DND-41 (cell line): ENCODE results near the gene TM9SF2.
A peak's percentile ranks its signal among the peaks of the same experiment; 100 is the strongest.

Experiments used
- ATAC-seq: fragments of 200-7000 bp; cut with Tn5 transposase; 3 replicates; pipeline ENCODE4 v1.9.1; 2021; ENCODE audit warnings: low read depth; ENCODE audit not compliant: insufficient read depth
- DNase-seq: peaks from one replicate; pipeline ENCODE4 v3.0.0-alpha.2; 2020
- H2AFZ ChIP-seq: 2 replicates; pipeline ENCODE4 v1.6.0; 2012; ENCODE audit warnings: low read depth, low read length
- H3K27ac ChIP-seq: 2 replicates; pipeline ENCODE4 v1.5.1; 2012; ENCODE audit warnings: low read length, inconsistent platforms
- H3K27me3 ChIP-seq: fragments of 200-600 bp; sonication (generic); 2 replicates; pipeline ENCODE4 v1.6.0; 2012; ENCODE audit warnings: low read length, mild to moderate bottlenecking, inconsistent platforms; ENCODE audit not compliant: insufficient read depth, poor library complexity
- H3K36me3 ChIP-seq: 2 replicates; pipeline ENCODE4 v1.5.1; 2012; ENCODE audit warnings: low read length, inconsistent platforms; ENCODE audit not compliant: insufficient read depth
- H3K4me1 ChIP-seq: 2 replicates; pipeline ENCODE4 v1.5.1; 2012; ENCODE audit warnings: mild to moderate bottlenecking, low read length; ENCODE audit not compliant: insufficient read depth
- H3K4me2 ChIP-seq: 2 replicates; pipeline ENCODE4 v1.6.0; 2012; ENCODE audit warnings: mild to moderate bottlenecking, moderate library complexity, low read length, inconsistent platforms; ENCODE audit not compliant: insufficient read depth
- H3K4me3 ChIP-seq, 2 experiments: fragments of 200-600 bp in 1 of 2; shearing (Covaris generic) in 1 of 2; 2 replicates each; pipeline ENCODE4 v1.5.1; 2012 to 2016; ENCODE audit warnings: inconsistent platforms in 2 of 2, low read length in 2 of 2, mild to moderate bottlenecking in 2 of 2, low read depth in 1 of 2, moderate library complexity in 1 of 2
- H3K79me2 ChIP-seq: 2 replicates; pipeline ENCODE4 v1.6.0; 2012; ENCODE audit warnings: low read length, inconsistent platforms; ENCODE audit not compliant: insufficient read depth
- H3K9ac ChIP-seq: 2 replicates; pipeline ENCODE4 v1.6.0; 2012; ENCODE audit warnings: low read depth, mild to moderate bottlenecking, inconsistent platforms, low read length, moderate library complexity
- H3K9me3 ChIP-seq: 2 replicates; pipeline ENCODE4 v1.5.1; 2012; ENCODE audit warnings: low read length, moderate library complexity, mild to moderate bottlenecking, inconsistent platforms; ENCODE audit not compliant: insufficient read depth, severe bottlenecking
- H4K20me1 ChIP-seq: 2 replicates; pipeline ENCODE4 v1.6.0; 2012; ENCODE audit warnings: low read length; ENCODE audit not compliant: insufficient read depth
- CTCF ChIP-seq: IDR thresholded peaks from 2 replicates; pipeline ENCODE4 v1.5.1; 2012; ENCODE audit warnings: borderline replicate concordance, low read length, moderate library complexity, mild to moderate bottlenecking; ENCODE audit not compliant: poor library complexity, severe bottlenecking; ENCODE audit errors: extremely low read depth
- EZH2 ChIP-seq: IDR thresholded peaks from 3 replicates; pipeline ENCODE4 v1.6.1; 2012; ENCODE audit warnings: borderline replicate concordance, low read depth, mild to moderate bottlenecking, moderate library complexity, low read length, inconsistent platforms; ENCODE audit not compliant: severe bottlenecking

Gene TM9SF2

GRCh38 chr13:99527301-99527700, 26.0 kb downstream of the TM9SF2 start:
- Histone ChIP-seq H2AFZ (no peak overlapping the region), H3K27me3 (no peaks in the 10 kb centered on the region), H3K4me1 (no peaks in the 10 kb centered on the region), H3K4me2 (no peak overlapping the region), H3K27ac (no peak overlapping the region), H4K20me1 (peaks cover 13% of the 10 kb centered on the region), H3K9me3 (no peaks in the 10 kb centered on the region), H3K4me3 (no peak overlapping the region), H3K9ac (no peak overlapping the region), H3K36me3 (peaks cover 75% of the 10 kb centered on the region), H3K79me2 (peaks cover 6% of the 10 kb centered on the region)
- ATAC-seq (peak; percentile 57), DNase-seq (peak; percentile 42)
- no peak for TF ChIP-seq EZH2
- TF ChIP-seq CTCF, result no peak

GRCh38 chr13:99528547-99528946, 27.3 kb downstream of the TM9SF2 start:
- ATAC-seq, result peak; percentile 62
- Histone ChIP-seq H3K36me3 (peaks cover 70% of the 10 kb centered on the region), H3K79me2 (peaks cover 6% of the 10 kb centered on the region; the same call in 1 of the 2 replicates), H4K20me1 (peaks cover 13% of the 10 kb centered on the region), H3K9me3 (no peaks in the 10 kb centered on the region), H3K4me1 (no peaks in the 10 kb centered on the region), H3K4me3 (no peak overlapping the region), H3K4me2 (no peak overlapping the region), H3K27me3 (no peaks in the 10 kb centered on the region), H3K27ac (no peak overlapping the region), H3K9ac (no peak overlapping the region), H2AFZ (no peak overlapping the region)
- TF ChIP-seq EZH2 (no peak), CTCF (peak; percentile 47)
- DNase-seq, result peak; percentile 22

- ATAC-seq, result no peak
- H3K4me2 ChIP-seq, result no peak overlapping the region
- no peak overlapping the region for H3K4me3 ChIP-seq
- no peaks in the 10 kb centered on the region; the same call in 1 of the 2 replicates for H4K20me1 ChIP-seq
- H3K9me3 ChIP-seq, result no peaks in the 10 kb centered on the region
- no peak overlapping the region for H3K27ac ChIP-seq
- DNase-seq, result no peak
- H3K79me2 ChIP-seq, result peaks cover 3% of the 10 kb centered on the region; the same call in 1 of the 2 replicates
- no peak overlapping the region for H2AFZ ChIP-seq
- H3K9ac ChIP-seq, result no peak overlapping the region
- H3K4me1 ChIP-seq, result no peaks in the 10 kb centered on the region
- H3K36me3 ChIP-seq, result peaks cover 59% of the 10 kb centered on the region
- TF ChIP-seq EZH2, result no peak
- no peak for TF ChIP-seq CTCF
- no peaks in the 10 kb centered on the region for H3K27me3 ChIP-seq
Measured at GRCh38 chr13:99536023-99536422, 34.8 kb downstream of the TM9SF2 start.

GRCh38 chr13:99540530-99540929, 39.3 kb downstream of the TM9SF2 start:
- Histone ChIP-seq H3K79me2 (no peaks in the 10 kb centered on the region), H2AFZ (no peak overlapping the region), H3K9me3 (no peaks in the 10 kb centered on the region), H3K4me1 (no peaks in the 10 kb centered on the region), H3K4me2 (no peak overlapping the region), H3K27me3 (no peaks in the 10 kb centered on the region), H3K4me3 (no peak overlapping the region), H3K27ac (no peak overlapping the region), H4K20me1 (no peaks in the 10 kb centered on the region), H3K9ac (no peak overlapping the region), H3K36me3 (peaks cover 81% of the 10 kb centered on the region)
- DNase-seq (no peak), ATAC-seq (peak; percentile 42; the same call in 1 of the 3 replicates)
- no peak for TF ChIP-seq CTCF
- TF ChIP-seq EZH2, result no peak
